ENCODE measurements around the gene SPDYE4.
A peak's percentile ranks its signal among the peaks of the same experiment; 100 is the strongest.

SPDYE4 gene

DNA sequence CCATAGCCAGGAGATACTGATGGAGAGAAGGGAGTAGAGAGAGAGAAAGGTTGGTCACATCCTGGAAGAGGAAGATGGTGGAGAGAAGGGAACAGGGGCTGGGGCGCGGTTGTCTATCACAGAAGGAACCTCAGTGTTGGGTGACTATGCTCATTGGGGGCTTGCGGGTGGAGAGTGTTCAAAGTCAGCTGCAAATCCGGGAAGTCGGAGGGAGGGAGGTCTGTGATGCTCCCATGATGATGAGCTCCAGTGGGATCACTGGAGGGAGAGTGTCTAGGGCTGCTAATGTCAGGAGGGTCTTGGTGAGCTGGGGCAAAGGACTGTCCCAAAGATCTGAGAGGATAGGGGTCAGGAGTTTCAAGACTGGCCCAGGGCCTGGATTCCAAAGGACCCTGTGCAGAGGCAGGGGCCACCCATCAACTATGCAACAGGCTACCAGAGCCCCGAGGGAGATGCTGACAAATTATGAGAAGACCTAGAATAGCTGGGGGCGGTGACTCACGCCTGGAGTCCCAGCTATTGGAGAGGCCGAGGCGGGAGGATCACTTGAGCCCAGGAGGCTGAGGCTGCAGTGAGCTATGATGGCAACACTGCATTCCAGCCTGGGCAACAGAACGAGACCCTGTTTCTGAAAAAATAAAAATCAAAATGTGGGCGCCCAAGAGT is 2.6 kb downstream of the SPDYE4 start:
- Mint-ChIP-seq H3K36me3 (ENCODE audit: low read depth) (no peaks in the 10 kb centered on the region), H3K9me3 (no peaks in the 10 kb centered on the region), H3K4me1 (ENCODE audit: low read depth) (peaks cover 1% of the 10 kb centered on the region), H3K27ac (no peak overlapping the region), H3K4me3 (no peak overlapping the region), H3K27me3 (ENCODE audit: low read depth) (peaks cover 8% of the 10 kb centered on the region)
- DNase-seq (ENCODE audit: low spot score), result no peak

DNA sequence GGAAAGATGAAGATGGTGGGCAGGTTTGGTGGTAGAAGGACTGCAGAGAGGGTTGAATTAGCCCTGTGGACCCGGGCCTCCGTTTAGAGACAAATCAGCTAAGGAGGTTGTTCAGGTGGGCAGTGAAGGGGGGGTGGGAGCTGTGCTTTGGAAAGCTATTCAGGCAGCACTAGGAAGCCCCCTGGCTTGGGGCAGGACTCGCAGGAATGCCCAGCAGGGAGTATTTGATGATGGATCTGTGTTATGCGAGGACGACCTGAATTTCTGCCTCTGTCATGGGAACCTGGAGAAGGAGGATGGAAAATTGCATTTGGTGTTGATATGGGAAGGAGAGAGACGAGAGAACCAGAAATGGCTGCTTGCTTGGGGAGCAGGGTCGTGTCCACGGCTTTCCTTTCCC is 3.5 kb downstream of the SPDYE4 start:
- H3K36me3 Mint-ChIP-seq (ENCODE audit: low read depth), result no peaks in the 10 kb centered on the region
- H3K27ac Mint-ChIP-seq, result no peak overlapping the region
- H3K27me3 Mint-ChIP-seq (ENCODE audit: low read depth), result peaks cover 6% of the 10 kb centered on the region
- DNase-seq (ENCODE audit: low spot score), result no peak
- H3K4me1 Mint-ChIP-seq (ENCODE audit: low read depth), result peaks cover 1% of the 10 kb centered on the region
- no peak overlapping the region for H3K4me3 Mint-ChIP-seq
- no peaks in the 10 kb centered on the region for H3K9me3 Mint-ChIP-seq

DNA sequence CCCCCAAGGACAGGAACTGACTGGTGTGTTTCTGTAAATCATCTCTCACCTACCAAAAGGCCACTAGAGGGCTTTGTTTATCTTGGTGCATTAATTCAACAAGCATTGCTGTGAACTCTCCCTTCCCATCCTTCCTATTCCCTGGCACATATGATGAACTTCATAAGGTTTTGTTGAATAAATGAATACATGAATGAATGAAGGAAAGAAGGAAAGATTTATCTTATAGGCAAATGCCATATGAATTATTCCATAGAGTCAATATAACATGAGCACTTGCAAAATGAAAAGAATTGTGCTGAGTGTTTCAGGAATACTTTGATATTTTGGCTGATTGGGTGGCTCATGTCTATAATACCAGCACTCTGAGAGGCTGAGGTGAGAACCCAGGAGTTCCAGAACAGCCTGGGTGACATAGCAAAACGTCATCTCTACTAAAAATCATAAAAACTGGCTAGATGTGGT is 4.3 kb downstream of the SPDYE4 start:
- Mint-ChIP-seq H3K4me3 (no peak overlapping the region), H3K36me3 (ENCODE audit: low read depth) (no peaks in the 10 kb centered on the region), H3K27ac (no peak overlapping the region), H3K27me3 (ENCODE audit: low read depth) (peaks cover 6% of the 10 kb centered on the region), H3K4me1 (ENCODE audit: low read depth) (peaks cover 1% of the 10 kb centered on the region), H3K9me3 (no peaks in the 10 kb centered on the region)
- DNase-seq (ENCODE audit: low spot score), result no peak

DNA sequence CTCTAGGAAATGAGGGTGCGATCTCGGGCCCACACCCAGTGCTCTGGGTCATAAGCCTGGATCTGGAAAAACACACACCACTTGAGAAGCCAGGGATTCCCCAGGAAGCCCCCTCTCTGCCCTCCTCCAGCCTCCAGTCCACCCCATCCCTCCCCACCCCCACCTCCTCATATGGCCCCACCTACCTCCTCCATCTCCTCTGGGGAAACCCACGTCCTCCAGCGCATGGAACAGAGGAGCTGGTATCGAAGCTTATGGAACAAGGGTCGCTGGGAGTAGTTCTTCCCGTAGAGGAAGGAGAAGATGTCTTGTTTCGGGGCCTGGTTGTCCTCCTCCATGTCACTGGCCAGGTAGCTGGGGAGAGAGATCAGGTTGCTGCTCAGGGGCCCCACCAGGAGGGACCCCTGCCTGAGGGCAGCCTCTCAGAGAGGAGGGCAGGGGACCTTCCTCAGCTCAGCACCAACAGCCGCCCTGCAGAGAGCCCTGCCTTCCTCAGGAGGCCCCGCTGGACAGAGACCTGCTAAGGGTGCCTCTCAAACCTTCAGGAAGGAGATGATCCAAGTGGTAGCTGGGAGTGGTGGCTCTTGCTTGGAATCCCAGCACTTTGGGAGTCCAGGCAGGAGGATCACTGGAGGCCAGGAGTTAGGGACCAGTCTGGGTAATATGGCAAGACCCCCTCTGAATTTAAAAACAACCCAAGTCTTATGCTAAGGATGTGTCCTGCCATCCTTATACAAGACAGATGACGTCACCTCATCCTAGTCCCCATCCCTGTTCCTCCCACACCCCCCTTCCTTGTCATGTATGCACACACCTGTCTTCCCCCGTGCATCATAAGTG is 5.0 kb downstream of the SPDYE4 start:
- Mint-ChIP-seq H3K4me3 (no peak overlapping the region), H3K27me3 (ENCODE audit: low read depth) (peaks cover 11% of the 10 kb centered on the region), H3K36me3 (ENCODE audit: low read depth) (no peaks in the 10 kb centered on the region), H3K4me1 (ENCODE audit: low read depth) (peaks cover 1% of the 10 kb centered on the region), H3K27ac (no peak overlapping the region), H3K9me3 (no peaks in the 10 kb centered on the region)
- no peak for DNase-seq (ENCODE audit: low spot score)

DNA sequence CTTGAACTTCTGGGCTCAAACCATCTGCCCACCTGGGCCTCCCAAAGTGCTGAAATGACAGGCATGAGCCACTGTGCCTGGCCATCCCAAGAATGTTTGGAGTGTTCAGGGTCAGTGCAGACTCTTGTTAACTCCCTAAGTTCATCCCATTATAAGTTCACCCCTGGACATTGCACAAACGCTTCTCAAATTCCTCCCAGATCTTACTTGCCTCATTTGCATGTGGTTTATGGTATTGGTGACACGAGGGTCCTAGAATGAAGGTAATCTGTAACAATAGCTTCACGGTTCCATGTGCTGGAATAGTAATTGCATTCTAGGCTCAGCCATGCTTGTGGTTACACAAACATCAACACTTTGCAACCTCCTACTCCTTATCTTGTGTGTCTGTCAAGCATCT is 8.7 kb downstream of the SPDYE4 start:
- Mint-ChIP-seq H3K4me1 (ENCODE audit: low read depth) (peaks cover 6% of the 10 kb centered on the region), H3K36me3 (ENCODE audit: low read depth) (no peaks in the 10 kb centered on the region), H3K9me3 (no peaks in the 10 kb centered on the region), H3K27me3 (ENCODE audit: low read depth) (peaks cover 17% of the 10 kb centered on the region), H3K27ac (no peak overlapping the region), H3K4me3 (no peak overlapping the region)
- DNase-seq (ENCODE audit: low spot score), result no peak

DNA sequence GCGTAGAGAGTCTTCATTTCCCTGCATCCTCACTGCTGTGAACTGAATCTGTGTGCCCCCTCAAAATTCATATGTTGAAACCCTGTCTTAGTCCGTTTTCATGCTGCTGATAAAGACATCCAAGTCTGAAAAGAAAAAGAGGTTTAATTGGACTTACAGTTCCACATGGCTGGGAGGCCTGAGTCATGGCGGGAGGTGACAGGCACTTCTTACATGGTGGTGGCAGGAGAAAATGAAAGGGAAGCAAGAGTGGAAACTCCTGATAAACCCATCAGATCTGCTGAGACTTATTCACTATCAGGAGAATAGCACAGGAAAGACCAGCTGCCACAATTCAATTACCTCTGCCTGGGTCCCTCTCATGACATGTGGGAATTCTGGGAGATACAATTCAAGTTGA is 10.6 kb downstream of the SPDYE4 start:
- no peaks in the 10 kb centered on the region for H3K36me3 Mint-ChIP-seq (ENCODE audit: low read depth)
- peaks cover 5% of the 10 kb centered on the region for H3K4me1 Mint-ChIP-seq (ENCODE audit: low read depth)
- H3K27me3 Mint-ChIP-seq (ENCODE audit: low read depth), result peaks cover 17% of the 10 kb centered on the region
- no peak overlapping the region for H3K4me3 Mint-ChIP-seq
- no peaks in the 10 kb centered on the region for H3K9me3 Mint-ChIP-seq
- H3K27ac Mint-ChIP-seq, result no peak overlapping the region
- no peak for DNase-seq (ENCODE audit: low spot score)

DNA sequence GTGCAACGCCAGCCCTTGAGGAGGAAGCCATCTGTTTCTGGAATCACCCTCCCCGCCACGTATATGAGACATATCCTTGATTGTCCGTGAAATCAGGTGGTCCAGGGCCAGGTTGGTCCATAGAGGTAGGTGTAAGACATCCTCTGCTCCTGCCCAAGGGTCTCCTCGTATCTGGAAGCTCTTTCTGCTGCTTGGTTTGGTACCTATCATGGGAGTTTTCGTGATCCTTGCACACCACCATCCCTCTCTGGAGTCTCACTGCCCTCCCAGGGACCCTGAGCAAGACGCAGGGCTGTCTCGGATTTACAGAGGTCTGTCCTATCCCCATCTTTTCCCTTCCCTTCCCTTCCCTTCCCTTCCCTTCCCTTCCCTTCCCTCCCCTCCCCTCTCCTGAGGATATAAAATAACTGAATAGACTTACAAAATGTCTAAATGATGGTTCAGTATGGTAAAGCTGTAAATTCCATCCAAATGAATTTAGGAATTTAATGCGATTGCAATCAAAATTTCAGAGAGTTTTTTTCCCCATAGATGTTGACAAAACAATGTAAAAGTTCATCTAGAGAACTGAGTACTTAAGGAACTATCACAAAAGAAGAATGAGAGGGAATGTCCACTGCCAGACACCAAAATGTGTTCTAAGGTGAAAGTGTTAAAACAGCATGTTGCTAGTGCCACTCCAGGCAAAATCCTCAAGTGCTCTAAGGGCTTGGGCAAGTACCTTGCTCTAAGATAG is 11.7 kb downstream of the SPDYE4 start:
- peaks cover 17% of the 10 kb centered on the region for H3K27me3 Mint-ChIP-seq (ENCODE audit: low read depth)
- no peak for DNase-seq (ENCODE audit: low spot score)
- H3K9me3 Mint-ChIP-seq, result no peaks in the 10 kb centered on the region
- peak overlapping the region; percentile 92 for H3K4me3 Mint-ChIP-seq
- H3K27ac Mint-ChIP-seq, result no peak overlapping the region
- no peaks in the 10 kb centered on the region for H3K36me3 Mint-ChIP-seq (ENCODE audit: low read depth)
- peaks cover 5% of the 10 kb centered on the region for H3K4me1 Mint-ChIP-seq (ENCODE audit: low read depth)

DNA sequence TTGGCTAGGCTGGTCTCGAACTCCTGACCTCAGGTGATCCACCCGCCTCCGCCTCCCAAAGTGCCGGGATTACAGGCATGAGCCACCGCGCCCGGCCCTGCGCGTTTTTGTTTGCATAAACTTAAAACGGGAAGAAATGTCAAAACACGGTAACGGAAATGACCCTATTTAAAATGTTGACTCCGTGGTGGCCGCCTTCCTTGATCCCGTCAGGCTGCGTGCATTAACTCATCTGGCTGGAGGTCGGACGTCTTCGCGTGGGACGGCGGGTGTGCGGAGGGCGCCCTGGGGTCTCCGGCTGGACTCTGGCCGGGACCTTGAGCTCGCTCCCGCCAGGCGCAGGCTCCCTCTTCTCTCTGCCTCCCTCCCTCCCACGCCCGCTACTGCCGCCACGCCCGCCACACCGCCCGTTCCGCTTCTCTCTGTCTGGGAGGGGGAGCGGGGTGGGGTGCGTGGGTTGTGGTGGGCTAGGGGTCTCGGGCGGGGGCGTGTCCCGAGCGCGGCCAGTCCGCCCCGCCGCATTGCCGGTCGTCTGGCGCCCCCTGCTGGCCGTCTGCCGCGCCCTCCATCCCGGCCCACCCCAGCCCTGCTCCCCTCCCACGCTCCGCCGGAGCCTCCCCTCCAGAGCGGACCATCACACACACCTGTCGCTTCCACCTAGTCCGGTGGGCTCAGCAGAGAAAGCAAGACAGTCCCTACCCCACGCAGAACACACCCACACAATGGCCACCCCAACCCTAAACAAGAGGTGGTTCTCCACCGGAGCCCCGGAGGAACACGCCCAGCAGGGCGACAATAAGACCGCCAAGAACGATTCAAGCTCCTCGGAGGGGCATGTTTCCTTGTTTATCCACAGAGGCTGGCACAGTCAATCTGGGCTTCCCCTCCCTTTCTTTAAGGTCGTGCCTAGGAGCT is 12.5 kb downstream of the SPDYE4 start:
- Mint-ChIP-seq H3K4me3 (peak overlapping the region; percentile 92), H3K36me3 (ENCODE audit: low read depth) (no peaks in the 10 kb centered on the region), H3K27me3 (ENCODE audit: low read depth) (peaks cover 17% of the 10 kb centered on the region), H3K27ac (peak overlapping the region; percentile 87), H3K9me3 (no peaks in the 10 kb centered on the region), H3K4me1 (ENCODE audit: low read depth) (peaks cover 6% of the 10 kb centered on the region)
- DNase-seq (ENCODE audit: low spot score), result peak; percentile 67

DNA sequence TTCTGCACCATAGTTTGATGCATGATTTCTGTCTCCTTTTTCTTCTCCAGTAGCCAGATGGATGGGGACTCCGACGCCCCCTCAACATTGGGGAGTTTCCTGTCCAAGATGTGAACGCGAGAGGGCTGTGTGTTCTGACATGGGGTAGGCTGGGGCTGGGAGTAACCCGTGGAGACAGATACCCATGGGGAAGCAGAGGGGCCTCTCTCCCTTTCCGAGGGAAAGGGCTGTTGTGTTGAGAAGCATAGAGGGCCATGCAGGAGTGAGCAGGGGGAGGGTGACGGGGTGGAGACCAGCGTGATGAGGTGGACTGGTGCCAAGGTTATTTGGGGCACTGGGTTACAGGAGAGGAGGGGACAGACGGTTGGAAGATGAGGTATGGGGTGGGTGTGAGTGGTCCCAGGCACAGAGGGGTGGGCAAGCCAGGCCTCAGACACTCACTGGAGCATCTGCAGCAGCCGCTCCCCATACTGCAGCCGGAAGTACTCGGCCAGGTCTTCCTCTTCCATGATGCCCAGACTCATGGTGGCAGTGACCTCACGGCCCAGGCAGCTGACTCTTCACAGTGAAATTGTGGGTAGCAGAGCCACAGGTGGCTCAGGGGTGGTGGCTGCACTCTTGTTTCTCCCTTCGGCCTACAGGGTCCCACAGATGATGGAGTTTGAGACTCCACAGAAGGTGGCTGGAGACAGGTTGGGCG is 14.1 kb downstream of the SPDYE4 start:
- peak overlapping the region; percentile 60 for H3K4me3 Mint-ChIP-seq
- DNase-seq (ENCODE audit: low spot score), result no peak
- peak overlapping the region; percentile 71 for H3K27ac Mint-ChIP-seq
- peaks cover 17% of the 10 kb centered on the region for H3K27me3 Mint-ChIP-seq (ENCODE audit: low read depth)
- H3K36me3 Mint-ChIP-seq (ENCODE audit: low read depth), result no peaks in the 10 kb centered on the region
- H3K9me3 Mint-ChIP-seq, result no peaks in the 10 kb centered on the region
- H3K4me1 Mint-ChIP-seq (ENCODE audit: low read depth), result peaks cover 8% of the 10 kb centered on the region

DNA sequence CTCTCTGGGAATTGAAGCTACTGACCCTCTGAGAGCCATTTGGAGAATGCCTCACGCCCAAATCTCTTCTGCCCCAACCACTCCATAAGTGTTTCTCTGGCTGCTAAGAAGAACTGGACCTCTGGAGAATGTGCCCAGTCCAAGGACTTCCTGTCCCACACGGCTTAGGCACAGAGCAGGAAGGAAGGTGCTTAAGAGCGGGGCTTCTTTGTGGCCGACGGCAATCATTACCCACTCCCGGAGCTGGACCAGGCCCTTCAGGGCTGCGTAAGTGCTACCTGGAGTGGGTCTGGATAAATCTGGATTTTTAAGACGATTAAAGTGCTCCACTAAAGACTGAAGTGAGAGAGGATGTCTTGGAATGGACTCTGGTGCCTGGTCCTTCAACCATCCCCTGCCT is 15.5 kb downstream of the SPDYE4 start:
- Mint-ChIP-seq H3K9me3 (no peaks in the 10 kb centered on the region), H3K27ac (no peak overlapping the region), H3K36me3 (ENCODE audit: low read depth) (no peaks in the 10 kb centered on the region), H3K27me3 (ENCODE audit: low read depth) (peaks cover 9% of the 10 kb centered on the region), H3K4me1 (ENCODE audit: low read depth) (peaks cover 8% of the 10 kb centered on the region), H3K4me3 (no peak overlapping the region)
- no peak for DNase-seq (ENCODE audit: low spot score)

DNA sequence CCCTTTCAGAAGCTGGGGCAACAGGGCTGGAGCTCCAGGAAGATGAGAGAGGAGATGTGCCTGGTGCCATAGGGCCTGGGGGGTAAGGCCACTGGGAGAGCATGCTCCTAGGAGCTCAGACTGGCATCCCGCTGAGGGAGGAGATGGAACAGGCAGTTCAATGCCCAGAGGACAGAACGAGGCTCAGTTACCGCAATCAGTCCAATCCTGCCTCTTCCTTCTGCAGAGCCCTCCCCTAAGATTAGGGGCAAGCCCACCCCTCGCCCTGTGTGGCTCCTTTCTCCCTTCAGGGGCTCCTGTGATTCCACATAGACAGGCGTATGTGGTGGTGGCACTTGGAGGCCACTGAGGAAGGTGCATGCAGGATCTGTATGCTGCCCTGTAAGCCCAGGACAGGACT is 16.1 kb downstream of the SPDYE4 start:
- Mint-ChIP-seq H3K27me3 (ENCODE audit: low read depth) (peaks cover 8% of the 10 kb centered on the region), H3K27ac (no peak overlapping the region), H3K4me3 (no peak overlapping the region), H3K9me3 (no peaks in the 10 kb centered on the region), H3K4me1 (ENCODE audit: low read depth) (peaks cover 8% of the 10 kb centered on the region), H3K36me3 (ENCODE audit: low read depth) (no peaks in the 10 kb centered on the region)
- no peak for DNase-seq (ENCODE audit: low spot score)

DNA sequence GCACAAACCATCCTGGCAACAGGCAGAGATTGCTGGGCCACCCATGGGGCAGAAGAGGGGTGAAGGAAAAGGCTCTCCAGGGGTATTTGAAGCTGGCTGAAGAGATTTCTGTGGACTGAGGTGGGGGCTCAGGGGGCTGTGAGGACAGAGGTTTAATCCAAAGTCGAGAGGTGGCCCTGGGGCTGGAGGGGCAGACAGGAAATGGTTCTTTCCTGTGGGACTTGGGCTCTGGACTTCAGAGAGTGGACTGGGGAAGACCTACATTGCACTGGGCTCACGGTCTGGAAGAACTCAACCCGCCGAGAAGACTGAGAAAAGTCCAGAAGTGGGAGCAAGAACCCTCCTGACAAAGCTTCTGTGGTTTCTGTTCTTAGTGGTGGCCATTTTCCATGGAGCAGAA is 16.6 kb downstream of the SPDYE4 start:
- H3K36me3 Mint-ChIP-seq (ENCODE audit: low read depth), result no peaks in the 10 kb centered on the region
- no peak overlapping the region for H3K27ac Mint-ChIP-seq
- no peak overlapping the region for H3K4me3 Mint-ChIP-seq
- H3K4me1 Mint-ChIP-seq (ENCODE audit: low read depth), result peaks cover 8% of the 10 kb centered on the region
- H3K9me3 Mint-ChIP-seq, result no peaks in the 10 kb centered on the region
- H3K27me3 Mint-ChIP-seq (ENCODE audit: low read depth), result peaks cover 3% of the 10 kb centered on the region
- no peak for DNase-seq (ENCODE audit: low spot score)

DNA sequence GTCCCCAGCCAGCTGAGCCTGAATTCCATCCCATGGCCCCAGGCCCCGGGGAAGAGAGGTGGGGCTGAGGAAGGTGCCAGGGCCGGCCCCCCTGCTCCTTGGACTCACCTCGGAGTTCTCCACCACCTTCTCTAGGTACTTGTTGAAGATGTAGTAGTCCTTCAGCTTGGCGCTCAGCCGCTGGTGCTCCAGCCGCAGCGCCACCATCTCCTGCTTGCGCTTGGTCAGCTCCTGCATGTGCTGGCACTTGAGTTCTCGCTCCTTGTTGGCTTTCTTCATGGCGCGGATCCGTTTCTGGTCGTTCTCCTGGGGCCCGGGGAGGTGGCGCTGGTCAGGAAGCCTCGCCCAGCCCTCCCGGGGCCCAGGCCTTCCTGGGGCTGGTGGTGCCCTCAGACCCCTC is 17.0 kb downstream of the SPDYE4 start:
- Mint-ChIP-seq H3K9me3 (no peaks in the 10 kb centered on the region), H3K27ac (no peak overlapping the region), H3K4me3 (no peak overlapping the region), H3K27me3 (ENCODE audit: low read depth) (peaks cover 3% of the 10 kb centered on the region), H3K36me3 (ENCODE audit: low read depth) (no peaks in the 10 kb centered on the region), H3K4me1 (ENCODE audit: low read depth) (peaks cover 7% of the 10 kb centered on the region)
- DNase-seq (ENCODE audit: low spot score), result no peak

All from T-helper 2 cell treated with Interferon-gamma antibody and Interleukin-4, amounts not matched to agents 5 μg/mL and 100 μg/mL, for 36 hours (primary cell).